ENCODE measurements around the gene FOXL3. TPM values are rescaled to one million over a fixed set of nuclear protein-coding genes. Genes with fewer than 3 reads are reported as not detected.
A peak's percentile ranks its signal among the peaks of the same experiment; 100 is the strongest.
"Not testable (repeated sequence)": the region's sequence is repeated elsewhere in the genome, so short reads cannot be mapped to it uniquely, and the experiment has no call there.

FOXL3 gene
- polyA plus RNA-seq, 6 donors from 2014 or later, result not detected

GRCh38 chr7:259191-259505 lies 30.8 kb upstream of the FOXL3 start:
- no peak for DNase-seq
- H3K36me3 Mint-ChIP-seq, result peaks cover 0 to 11% of the 10 kb centered on the region in 2 donors

GRCh38 chr7:259751-260405 lies 30.1 kb upstream of the FOXL3 start:
- no peak for DNase-seq

More at GRCh38 chr7:259191-259505, 30.8 kb upstream of the FOXL3 start:
- no peak for ATAC-seq (ENCODE audit: low read depth in 2 of 2)
- Mint-ChIP-seq H3K4me1 (peaks cover 4 to 13% (median 9%) of the 10 kb centered on the region in 3 donors), H3K27me3 (no peaks in the 10 kb centered on the region), H3K4me3 (no peak overlapping the region), H3K9me3 (peaks cover 0 to 14% (median 5%) of the 10 kb centered on the region in 7 donors), H3K27ac (peak overlapping the region in 2 of 6 donors; percentile 22 to 77)

GRCh38 chr7:260441-261281 lies 29.3 kb upstream of the FOXL3 start:
- DNase-seq (no peak), ATAC-seq (ENCODE audit: low read depth in 2 of 2) (no peak)
- Mint-ChIP-seq H3K27me3 (no peaks in the 10 kb centered on the region), H3K4me1 (peaks cover 4 to 13% (median 9%) of the 10 kb centered on the region in 3 donors), H3K9me3 (peaks cover 0 to 21% (median 7%) of the 10 kb centered on the region in 7 donors), H3K36me3 (peaks cover 0 to 11% of the 10 kb centered on the region in 2 donors), H3K27ac (no peak overlapping the region), H3K4me3 (peak overlapping the region in 1 of 8 donors; percentile 50)

More at GRCh38 chr7:259751-260405, 30.1 kb upstream of the FOXL3 start:
- peaks cover 0 to 11% of the 10 kb centered on the region in 2 donors for H3K36me3 Mint-ChIP-seq
- peaks cover 4 to 13% (median 9%) of the 10 kb centered on the region in 3 donors for H3K4me1 Mint-ChIP-seq
- peaks cover 0 to 21% (median 7%) of the 10 kb centered on the region in 7 donors for H3K9me3 Mint-ChIP-seq
- no peak for ATAC-seq (ENCODE audit: low read depth in 2 of 2)
- no peak overlapping the region for H3K27ac Mint-ChIP-seq
- H3K27me3 Mint-ChIP-seq, result no peaks in the 10 kb centered on the region
- H3K4me3 Mint-ChIP-seq, result no peak overlapping the region

- Mint-ChIP-seq H3K36me3 (peaks cover 0 to 11% of the 10 kb centered on the region in 2 donors), H3K27me3 (no peaks in the 10 kb centered on the region), H3K4me1 (peaks cover 4 to 13% (median 9%) of the 10 kb centered on the region in 3 donors), H3K27ac (peak overlapping the region in 2 of 6 donors; percentile 76 to 79), H3K4me3 (peak overlapping the region in 3 of 8 donors; percentile 29 to 39 (median 30)), H3K9me3 (peaks cover 0 to 21% (median 7%) of the 10 kb centered on the region in 7 donors)
- no peak for DNase-seq
- ATAC-seq (ENCODE audit: low read depth in 2 of 2), result no peak
These were observed 28.4 kb upstream of the FOXL3 start for GRCh38 chr7:261341-262250.

GRCh38 chr7:262251-262572 lies 27.8 kb upstream of the FOXL3 start:
- H3K4me3 Mint-ChIP-seq, result peak overlapping the region in 3 of 8 donors; percentile 30 to 39 (median 37)
- peaks cover 0 to 21% (median 7%) of the 10 kb centered on the region in 7 donors for H3K9me3 Mint-ChIP-seq
- H3K27ac Mint-ChIP-seq, result peak overlapping the region in 3 of 6 donors; percentile 76 to 87 (median 79)
- DNase-seq (no peak), ATAC-seq (ENCODE audit: low read depth in 2 of 2) (no peak)
- peaks cover 4 to 13% (median 9%) of the 10 kb centered on the region in 3 donors for H3K4me1 Mint-ChIP-seq
- H3K27me3 Mint-ChIP-seq, result no peaks in the 10 kb centered on the region
- H3K36me3 Mint-ChIP-seq, result peaks cover 0 to 11% of the 10 kb centered on the region in 2 donors

- H3K9me3 Mint-ChIP-seq, result peaks cover 0 to 24% (median 7%) of the 10 kb centered on the region in 7 donors
- H3K4me1 Mint-ChIP-seq, result peaks cover 4 to 13% (median 9%) of the 10 kb centered on the region in 3 donors
- H3K4me3 Mint-ChIP-seq, result peak overlapping the region in 1 of 8 donors; percentile 39
- H3K36me3 Mint-ChIP-seq, result peaks cover 0 to 11% of the 10 kb centered on the region in 2 donors
- not testable (repeated sequence) for DNase-seq; H3K27me3 Mint-ChIP-seq; ATAC-seq (ENCODE audit: low read depth in 2 of 2)
- H3K27ac Mint-ChIP-seq, result peak overlapping the region in 2 of 6 donors; percentile 76 to 87
These were observed 27.2 kb upstream of the FOXL3 start for GRCh38 chr7:262631-263311.

- H3K27ac Mint-ChIP-seq, result peak overlapping the region in 4 of 6 donors; percentile 29 to 65 (median 50)
- peaks cover 0 to 26% (median 7%) of the 10 kb centered on the region in 7 donors for H3K9me3 Mint-ChIP-seq
- H3K4me1 Mint-ChIP-seq, result peaks cover 4 to 13% (median 9%) of the 10 kb centered on the region in 3 donors
- DNase-seq, result peak; percentile 37
- H3K27me3 Mint-ChIP-seq, result not testable (repeated sequence)
- H3K36me3 Mint-ChIP-seq, result peaks cover 0 to 11% of the 10 kb centered on the region in 2 donors
- peak overlapping the region in 1 of 8 donors; percentile 41 for H3K4me3 Mint-ChIP-seq
- ATAC-seq (ENCODE audit: low read depth in 2 of 2), result peak; percentile 20 to 60
These were observed 26.3 kb upstream of the FOXL3 start for GRCh38 chr7:263483-264351.

GRCh38 chr7:264541-265191 lies 25.3 kb upstream of the FOXL3 start:
- ATAC-seq (ENCODE audit: low read depth in 2 of 2) (no peak), DNase-seq (no peak)
- Mint-ChIP-seq H3K27me3 (no peaks in the 10 kb centered on the region), H3K4me3 (no peak overlapping the region), H3K4me1 (peaks cover 4 to 9% (median 9%) of the 10 kb centered on the region in 3 donors), H3K36me3 (peaks cover 0 to 11% of the 10 kb centered on the region in 2 donors), H3K9me3 (peaks cover 0 to 26% (median 6%) of the 10 kb centered on the region in 7 donors), H3K27ac (peak overlapping the region in 2 of 6 donors; percentile 65 to 71)

- Mint-ChIP-seq H3K27me3 (no peaks in the 10 kb centered on the region), H3K36me3 (peaks cover 0 to 11% of the 10 kb centered on the region in 2 donors), H3K27ac (no peak overlapping the region), H3K9me3 (peaks cover 0 to 26% (median 6%) of the 10 kb centered on the region in 7 donors), H3K4me1 (peaks cover 4 to 9% (median 9%) of the 10 kb centered on the region in 3 donors), H3K4me3 (no peak overlapping the region)
- DNase-seq (no peak), ATAC-seq (ENCODE audit: low read depth in 2 of 2) (no peak)
These were observed 24.6 kb upstream of the FOXL3 start for GRCh38 chr7:265192-265997.

GRCh38 chr7:265998-266850 lies 23.7 kb upstream of the FOXL3 start:
- H3K4me3 Mint-ChIP-seq, result no peak overlapping the region

More at GRCh38 chr7:265998-266850, 23.7 kb upstream of the FOXL3 start:
- DNase-seq (no peak), ATAC-seq (ENCODE audit: low read depth in 2 of 2) (no peak)
- Mint-ChIP-seq H3K27ac (no peak overlapping the region), H3K9me3 (peaks cover 0 to 26% (median 6%) of the 10 kb centered on the region in 7 donors), H3K27me3 (no peaks in the 10 kb centered on the region), H3K36me3 (peaks cover 0 to 11% of the 10 kb centered on the region in 2 donors), H3K4me1 (peaks cover 4 to 9% (median 9%) of the 10 kb centered on the region in 3 donors)

Measured in naive B cell (primary cell).